Brain microvascular endothelial cell (primary cell): Measurements from ENCODE around the gene MYOZ2.
"Not testable (repeated sequence)": the region's sequence is repeated elsewhere in the genome, so short reads cannot be mapped to it uniquely, and the experiment has no call there.

Experiments
- DNase-seq: peaks from one replicate; pipeline ENCODE4 v3.0.0-alpha.2; 2020
- H3K27ac ChIP-seq: fragments of 250-450 bp; sonication (Bioruptor Pico); 2 replicates; pipeline ENCODE4 v1.5.1; 2020; ENCODE audit warnings: mild to moderate bottlenecking, moderate library complexity
- H3K27me3 ChIP-seq: fragments of 250-450 bp; sonication (Bioruptor Pico); replicated peaks from 2 replicates; pipeline ENCODE4 v1.5.1; 2020; ENCODE audit warnings: mild to moderate bottlenecking
- H3K36me3 ChIP-seq: fragments of 250-450 bp; sonication (Bioruptor Pico); replicated peaks from 2 replicates; pipeline ENCODE4 v1.5.1; 2020; ENCODE audit warnings: mild to moderate bottlenecking
- H3K4me3 ChIP-seq: 2 replicates; pipeline ENCODE4 v1.5.1; 2011; ENCODE audit warnings: low read depth, mild to moderate bottlenecking, control low read depth, low read length, moderate library complexity
- CTCF ChIP-seq: IDR thresholded peaks from 2 replicates; pipeline ENCODE4 v1.5.1; 2011; ENCODE audit warnings: low read depth, mild to moderate bottlenecking, moderate library complexity, low read length, control low read depth, inconsistent platforms; ENCODE audit errors: missing control alignments
- in situ Hi-C: cut with HindIII; loops from 2 replicates; pipeline ENCODE4 v1.10.0; 2017; ENCODE audit warnings: low sequenced_read_pairs, low pct_ligation_motif_present

The MYOZ2 gene

GRCh38 chr4:119162174-119162573 lies 26.5 kb downstream of the MYOZ2 start:
- DNase-seq: no peak
- Histone ChIP-seq H3K27me3 (no peaks in the 10 kb centered on the region), H3K27ac (no peak overlapping the region), H3K36me3 (no peaks in the 10 kb centered on the region), H3K4me3 (no peak overlapping the region)
- TF ChIP-seq CTCF: no peak
- in situ Hi-C loops: no loop called here

GRCh38 chr4:119165767-119166166 lies 30.1 kb downstream of the MYOZ2 start:
- in situ Hi-C loops: no loop called here
- no peak overlapping the region for H3K4me3 ChIP-seq
- H3K36me3 ChIP-seq: no peaks in the 10 kb centered on the region
- no peak for TF ChIP-seq CTCF
- no peaks in the 10 kb centered on the region for H3K27me3 ChIP-seq
- no peak for DNase-seq
- no peak overlapping the region for H3K27ac ChIP-seq

GRCh38 chr4:119170195-119170594 lies 34.6 kb downstream of the MYOZ2 start:
- Histone ChIP-seq H3K36me3 (no peaks in the 10 kb centered on the region), H3K27ac (no peak overlapping the region), H3K27me3 (no peaks in the 10 kb centered on the region), H3K4me3 (no peak overlapping the region)
- DNase-seq: no peak
- peak; percentile 30 for TF ChIP-seq CTCF
- in situ Hi-C loops: no loop called here

- no peaks in the 10 kb centered on the region for H3K27me3 ChIP-seq
- no peak for DNase-seq
- no peak for TF ChIP-seq CTCF
- H3K4me3 ChIP-seq: no peak overlapping the region
- in situ Hi-C loops: no loop called here
- H3K36me3 ChIP-seq: no peaks in the 10 kb centered on the region
- H3K27ac ChIP-seq: no peak overlapping the region
These were observed 36.6 kb downstream of the MYOZ2 start for GRCh38 chr4:119172223-119172622.

- H3K4me3 ChIP-seq, H3K36me3 ChIP-seq, DNase-seq, H3K27ac ChIP-seq, in situ Hi-C loops, H3K27me3 ChIP-seq: not testable (repeated sequence)
These were observed 38.2 kb downstream of the MYOZ2 start for GRCh38 chr4:119173729-119174361.

- DNase-seq: no peak
- TF ChIP-seq CTCF: no peak
- in situ Hi-C loops: no loop called here
- Histone ChIP-seq H3K27me3 (no peaks in the 10 kb centered on the region), H3K36me3 (no peaks in the 10 kb centered on the region), H3K27ac (no peak overlapping the region), H3K4me3 (no peak overlapping the region)
These were observed 43.4 kb downstream of the MYOZ2 start for GRCh38 chr4:119179011-119179410.
